VCaP (cell line): ENCODE data around the gene DOC2B.
"Not testable (repeated sequence)": the region's sequence is repeated elsewhere in the genome, so short reads cannot be mapped to it uniquely, and the experiment has no call there.

Experiments used
- H3K27ac ChIP-seq: fragments of 450-650 bp; 2 replicates; pipeline ENCODE4 v1.5.1; 2017
- CTCF ChIP-seq: fragments of 450-650 bp; conservative IDR thresholded peaks from 2 replicates; pipeline ENCODE4 v1.5.1; 2017; ENCODE audit warnings: mild to moderate bottlenecking, moderate library complexity

Gene DOC2B

DNA sequence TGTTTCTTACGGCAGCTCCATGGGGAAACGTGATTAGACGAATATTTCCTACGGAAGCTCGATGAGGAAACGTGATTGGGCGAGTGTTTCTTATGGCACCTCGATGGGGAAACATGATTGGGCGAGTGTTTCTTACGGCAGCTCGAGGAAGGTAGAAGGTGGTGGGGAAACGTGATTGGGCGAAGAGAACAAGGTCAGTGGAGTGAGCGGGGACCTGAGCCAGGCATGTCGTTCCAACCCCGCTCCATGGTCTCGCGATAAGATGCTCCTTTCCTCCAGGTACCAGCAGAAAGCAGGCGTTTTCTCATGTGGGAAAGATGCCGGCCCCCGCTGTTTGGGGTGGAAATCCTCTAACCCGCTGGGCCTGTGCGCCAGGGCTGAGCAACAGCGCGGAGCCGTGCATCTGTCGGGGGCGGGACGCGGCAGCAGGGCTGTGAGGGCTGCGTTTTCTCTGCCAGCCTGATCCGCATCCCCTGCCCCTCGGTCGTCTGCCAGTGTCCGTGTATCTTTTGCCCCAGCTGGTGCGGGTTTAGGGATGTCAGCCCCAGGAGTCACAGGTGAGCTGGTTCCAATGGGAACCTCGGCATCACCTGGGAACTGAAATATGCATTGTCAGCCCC is 25.6 kb upstream of the DOC2B start:
- H3K27ac ChIP-seq, result no peak overlapping the region
- no peak for TF ChIP-seq CTCF

- H3K27ac ChIP-seq, result not testable (repeated sequence)
These were observed 25.0 kb upstream of the DOC2B start for GRCh38 chr17:206484-206883.

- no peak for TF ChIP-seq CTCF
- H3K27ac ChIP-seq, result no peak overlapping the region
These were observed 24.4 kb upstream of the DOC2B start for GRCh38 chr17:205817-206216.

DNA sequence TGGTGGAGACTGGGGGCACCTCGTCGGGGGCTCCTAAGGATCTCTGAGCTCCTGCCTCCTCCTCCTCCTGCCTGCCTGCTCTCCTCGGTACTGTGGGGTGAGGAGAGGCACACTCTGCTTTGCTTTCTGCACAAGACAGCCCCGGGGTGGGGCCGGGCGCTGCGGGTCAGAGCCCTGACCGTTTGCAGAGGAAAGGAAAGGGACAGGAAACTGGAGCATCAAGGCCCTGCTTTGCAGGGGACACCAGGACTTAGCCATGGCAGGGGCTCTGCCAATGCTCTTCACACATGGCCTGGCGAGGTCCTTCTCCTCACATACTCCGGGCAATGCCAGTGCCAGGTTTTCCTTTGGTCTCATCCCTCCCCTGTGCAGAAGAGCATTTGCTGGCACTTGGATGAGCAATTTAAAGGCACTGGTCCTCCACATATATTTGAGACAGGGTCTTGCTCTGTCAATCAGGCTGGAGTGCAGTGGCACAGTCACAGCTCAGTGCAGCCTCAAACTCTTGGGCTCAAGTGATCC is 23.8 kb upstream of the DOC2B start:
- no peak overlapping the region for H3K27ac ChIP-seq
- TF ChIP-seq CTCF, result no peak

- TF ChIP-seq CTCF, result no peak
- no peak overlapping the region for H3K27ac ChIP-seq
These were observed 23.1 kb upstream of the DOC2B start for GRCh38 chr17:204427-205147.

DNA sequence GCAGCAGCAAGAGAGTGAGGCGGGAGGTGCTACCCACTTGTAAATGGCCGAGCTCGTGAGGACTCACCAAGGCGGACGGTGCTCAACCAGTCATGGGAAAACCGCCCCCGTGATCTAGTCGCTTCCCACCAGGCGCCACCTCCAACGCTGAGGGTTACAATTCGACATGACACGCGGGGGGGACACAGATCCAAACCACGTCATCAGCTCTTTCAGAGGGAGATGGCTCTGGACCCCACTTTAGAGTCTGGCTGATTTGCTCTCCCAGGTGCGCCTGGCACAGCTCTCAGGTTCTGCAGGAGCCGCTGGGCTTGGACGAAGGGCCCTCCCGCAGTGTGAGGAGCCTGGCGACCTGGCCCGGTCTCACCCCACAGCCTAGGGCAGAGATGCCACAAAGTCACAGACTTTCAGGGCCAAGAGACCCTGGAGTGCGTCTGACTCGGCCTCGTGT is 21.1 kb upstream of the DOC2B start:
- no peak overlapping the region for H3K27ac ChIP-seq
- no peak for TF ChIP-seq CTCF

DNA sequence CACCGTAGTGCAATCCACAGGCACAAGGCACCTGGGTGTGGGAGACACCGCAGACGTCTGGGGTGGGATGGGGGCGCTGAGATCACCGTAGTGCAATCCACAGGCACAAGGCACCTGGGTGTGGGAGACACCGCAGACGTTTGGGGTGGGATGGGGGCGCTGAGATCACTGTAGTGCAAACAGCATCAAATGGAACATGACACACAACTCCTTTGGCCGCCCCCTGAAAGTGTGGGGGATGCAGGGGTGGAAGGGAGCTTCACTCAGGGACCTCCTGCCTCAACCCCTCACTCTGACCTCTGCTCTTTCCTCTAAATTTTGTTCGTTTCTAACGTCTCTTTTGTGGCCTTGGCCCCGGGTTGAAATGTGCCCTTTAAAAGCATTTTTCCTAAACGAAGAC is 20.3 kb upstream of the DOC2B start:
- H3K27ac ChIP-seq, result not testable (repeated sequence)

GRCh38 chr17:201257-201656 is 19.8 kb upstream of the DOC2B start:
- not testable (repeated sequence) for H3K27ac ChIP-seq

DNA sequence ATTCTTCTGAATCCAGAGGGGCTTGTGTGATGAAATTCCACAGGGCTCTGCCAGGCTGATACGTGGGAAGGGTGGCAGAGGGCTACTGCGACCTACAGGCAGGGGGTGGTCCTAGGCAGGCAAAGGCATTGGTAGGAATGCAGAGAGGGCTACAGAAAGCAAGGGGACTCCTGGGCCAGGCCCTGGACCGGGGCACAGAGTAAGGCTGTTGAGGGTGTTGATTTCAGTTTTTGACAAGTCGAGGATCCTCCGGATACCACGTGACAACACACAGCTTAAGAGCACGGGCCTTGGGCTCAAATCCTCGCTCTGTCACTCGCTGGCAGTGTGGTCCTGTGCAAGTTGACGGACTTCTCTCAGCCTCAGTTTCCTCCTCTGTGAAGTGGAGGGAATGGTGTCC is 19.1 kb upstream of the DOC2B start:
- no peak overlapping the region for H3K27ac ChIP-seq

More for the DNA sequence above, 19.1 kb upstream of the DOC2B start:
- no peak for TF ChIP-seq CTCF
